ENCODE measurements around the gene ARIH1. TPM values are rescaled to one million over a fixed set of nuclear protein-coding genes. Genes with fewer than 3 reads are reported as not detected.

The ARIH1 gene
- total and polyA plus RNA-seq, 2 of the 8 experiments (the other 6 are each of a cell fraction or from before 2014, with no cell fraction given): 32.7 to 179 TPM

DNA sequence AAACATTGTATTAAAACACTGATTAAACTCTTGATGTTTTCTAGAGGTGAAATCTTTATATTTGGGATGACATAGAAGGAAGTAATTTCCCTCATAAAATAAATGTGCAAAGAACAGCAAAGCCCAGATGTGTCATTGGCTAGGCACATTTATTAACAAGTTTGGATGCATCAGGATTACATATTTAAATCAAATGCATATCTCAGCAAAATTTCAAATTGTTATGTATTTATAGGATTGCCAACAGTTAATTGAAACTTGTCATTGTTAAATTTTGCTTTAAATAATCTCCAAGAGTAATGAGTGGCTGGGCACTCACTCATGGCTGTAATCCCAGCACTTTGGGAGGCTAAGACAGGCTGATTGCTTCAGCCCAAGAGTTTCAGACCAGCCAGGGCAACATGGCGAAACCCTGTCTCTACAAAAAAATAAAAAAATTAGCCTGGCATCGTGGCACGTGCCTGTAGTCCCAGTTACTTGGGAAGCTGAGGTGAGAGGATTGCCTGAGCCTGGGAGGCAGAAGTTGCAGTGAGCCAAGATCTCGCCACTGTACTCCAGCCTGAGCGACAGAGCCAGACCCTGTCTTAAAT lies 28.2 kb downstream of the ARIH1 start:
- Histone ChIP-seq H2AK5ac (ENCODE audit: low read depth, low read length) (no peak overlapping the region), H3K79me1 (ENCODE audit: low read depth, low read length) (peaks cover 7% of the 10 kb centered on the region), H2AFZ (ENCODE audit: low read length) (no peak overlapping the region), H3K4me1 (replicated peaks in 1 of 4; ENCODE audit: control insufficient read depth in 3 of 4, insufficient read depth in 4 of 4, low read length in 3 of 4) (no peaks in the 10 kb centered on the region; a peak in 2 of 7 replicates), H4K5ac (ENCODE audit: insufficient read length, low read depth, low read length) (no peak overlapping the region), H2BK15ac (ENCODE audit: low read length) (no peak overlapping the region), H2BK12ac (ENCODE audit: low read depth, low read length) (no peak overlapping the region), H3K23ac (ENCODE audit: insufficient read length) (no peak overlapping the region), H3K4me3 (ENCODE audit: extremely low read depth in 1 of 4, insufficient read depth in 2 of 4, low read depth in 3 of 4, low read length in 4 of 4) (no peak overlapping the region), H3K9ac (replicated peaks in 1 of 4; ENCODE audit: extremely low read depth in 1 of 4, low read depth in 3 of 4, low read length in 3 of 4) (no peak overlapping the region), H3K27me3 (replicated peaks in 1 of 4; ENCODE audit: control insufficient read depth in 3 of 4, extremely low read depth in 1 of 4, insufficient read depth in 3 of 4, low read length in 3 of 4) (no peaks in the 10 kb centered on the region), H4K91ac (replicated peaks; ENCODE audit: insufficient read length, low read length) (no peak overlapping the region), H3K18ac (ENCODE audit: extremely low read depth, low read length) (no peak overlapping the region), H2BK5ac (ENCODE audit: low read depth, low read length) (no peak overlapping the region), H3K4me2 (ENCODE audit: insufficient read depth in 1 of 2, low read depth in 2 of 2, low read length in 2 of 2) (no peak overlapping the region), H3K9me3 (ENCODE audit: insufficient read depth in 2 of 2, low read depth in 1 of 2, low read length in 1 of 2) (no peaks in the 10 kb centered on the region), H3K79me2 (ENCODE audit: control insufficient read depth in 1 of 2, insufficient read depth in 2 of 2, low read length in 2 of 2) (peaks cover 15 to 94% of the 10 kb centered on the region in 2 experiments), H4K8ac (ENCODE audit: extremely low read depth, insufficient read depth, low read length) (no peak overlapping the region), H3K27ac (ENCODE audit: low read depth, low read length) (no peak overlapping the region), H4K20me1 (replicated peaks in 1 of 2; ENCODE audit: control insufficient read depth in 1 of 2, insufficient read depth in 2 of 2, low read length in 2 of 2) (peaks cover 7 to 13% of the 10 kb centered on the region in 2 experiments), H2BK20ac (ENCODE audit: low read length) (no peak overlapping the region), H3K36me3 (ENCODE audit: control insufficient read depth in 2 of 4, insufficient read depth in 4 of 4, low read length in 3 of 4) (peaks cover 0 to 2% (median 0%) of the 10 kb centered on the region in 4 experiments; a peak in 1 of 8 replicates), H3K56ac (replicated peaks; ENCODE audit: insufficient read length, low read depth, low read length) (no peak overlapping the region), H3K4ac (replicated peaks; ENCODE audit: insufficient read length, low read depth, low read length) (no peak overlapping the region), H3K23me2 (ENCODE audit: low read depth, low read length) (no peaks in the 10 kb centered on the region), H2BK120ac (replicated peaks; ENCODE audit: low read depth, low read length) (no peak overlapping the region), H3K14ac (ENCODE audit: insufficient read length) (no peak overlapping the region)
- DNase-seq (ENCODE audit: low read depth in 1 of 2, low spot score in 2 of 2): no peak
- WGBS, 2 experiments (ENCODE audit: extremely low coverage in 1 of 2, insufficient coverage in 1 of 2, insufficient read length in 1 of 2, insufficient replicate concordance in 2 of 2, low coverage in 1 of 2, low lambda C conversion rate in 2 of 2, missing lambda C conversion rate in 1 of 2): 92% methylated on average over 5 of the region's 5 CpGs; no CpG with 5 or more reads in 1 of the 2 experiments
- ChIA-PET POLR2A (ENCODE audit: partially characterized antibody) (no interaction called here), CTCF (ENCODE audit: partially characterized antibody) (no interaction called here)
- FAIRE-seq: no peak
- TF ChIP-seq MAFK (IDR thresholded peaks at IDR 0.05; ENCODE audit: low read depth, low read length): no peak
- no peak for TF ChIP-seq BCL11A (IDR thresholded peaks at IDR 0.05; ENCODE audit: low read depth in 2 of 2, low read length in 2 of 2)
